Breast epithelium (tissue), 3 donors: Measurements from ENCODE around the gene SCAI.

ENCODE experiments used
- POLR2A ChIP-seq: fragments of 450-650 bp; IDR thresholded peaks from one replicate; pipeline ENCODE4 v1.6.1; 2016; ENCODE audit warnings: antibody characterized with exemption, mild to moderate bottlenecking, moderate library complexity
- POLR2AphosphoS5 ChIP-seq, 3 donors: sonication (generic); formaldehyde crosslinking; IDR thresholded peaks; one replicate each; pipeline ENCODE4 v1.6.1; 2017; ENCODE audit warnings: antibody characterized with exemption in 3 of 3
- TF ChIP-seq, protein P1 (sequence below), 3 donors: fragments of 450-650 bp; IDR thresholded peaks; one replicate each; pipeline ENCODE4 v1.5.1; 2016 to 2017; ENCODE audit warnings: antibody characterized with exemption in 3 of 3, mild to moderate bottlenecking in 3 of 3, moderate library complexity in 3 of 3

DNA sequence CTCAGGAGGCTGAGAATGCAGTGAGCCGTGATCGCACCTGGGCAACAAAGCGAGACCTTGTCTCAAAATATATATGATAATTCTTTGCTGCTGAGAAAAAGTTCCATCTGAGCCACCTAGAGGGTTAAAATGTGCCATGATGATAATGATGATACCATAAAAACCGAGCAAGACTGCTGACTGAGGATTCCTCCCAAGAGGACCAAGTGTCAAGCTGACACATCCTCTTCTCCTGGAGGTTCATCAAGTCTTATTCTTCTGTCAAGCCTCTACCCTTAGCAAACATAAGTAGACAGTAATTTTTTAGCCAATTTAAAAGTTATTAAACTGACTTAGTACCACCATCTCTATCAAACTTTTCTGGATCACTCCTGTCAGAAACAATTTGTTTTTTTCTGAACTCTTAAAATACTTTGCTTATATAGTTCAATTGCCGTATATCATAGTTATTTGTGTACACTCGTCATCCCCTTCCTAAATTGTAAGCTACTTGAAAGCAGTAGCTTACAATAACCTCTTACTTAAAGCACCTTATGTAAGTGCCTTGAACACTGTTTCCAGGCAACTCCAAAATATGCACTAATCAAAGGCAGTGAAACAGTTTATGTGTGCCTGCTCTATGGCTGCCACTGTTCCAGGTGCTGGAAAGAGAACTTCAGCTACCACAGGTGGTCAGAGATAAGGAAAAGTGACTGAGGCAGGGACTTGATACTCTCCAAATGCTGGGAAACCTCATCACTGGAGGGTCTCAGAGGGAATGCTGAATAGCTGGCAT, 57.4 kb downstream of the SCAI start:
- TF ChIP-seq, protein P1, sequence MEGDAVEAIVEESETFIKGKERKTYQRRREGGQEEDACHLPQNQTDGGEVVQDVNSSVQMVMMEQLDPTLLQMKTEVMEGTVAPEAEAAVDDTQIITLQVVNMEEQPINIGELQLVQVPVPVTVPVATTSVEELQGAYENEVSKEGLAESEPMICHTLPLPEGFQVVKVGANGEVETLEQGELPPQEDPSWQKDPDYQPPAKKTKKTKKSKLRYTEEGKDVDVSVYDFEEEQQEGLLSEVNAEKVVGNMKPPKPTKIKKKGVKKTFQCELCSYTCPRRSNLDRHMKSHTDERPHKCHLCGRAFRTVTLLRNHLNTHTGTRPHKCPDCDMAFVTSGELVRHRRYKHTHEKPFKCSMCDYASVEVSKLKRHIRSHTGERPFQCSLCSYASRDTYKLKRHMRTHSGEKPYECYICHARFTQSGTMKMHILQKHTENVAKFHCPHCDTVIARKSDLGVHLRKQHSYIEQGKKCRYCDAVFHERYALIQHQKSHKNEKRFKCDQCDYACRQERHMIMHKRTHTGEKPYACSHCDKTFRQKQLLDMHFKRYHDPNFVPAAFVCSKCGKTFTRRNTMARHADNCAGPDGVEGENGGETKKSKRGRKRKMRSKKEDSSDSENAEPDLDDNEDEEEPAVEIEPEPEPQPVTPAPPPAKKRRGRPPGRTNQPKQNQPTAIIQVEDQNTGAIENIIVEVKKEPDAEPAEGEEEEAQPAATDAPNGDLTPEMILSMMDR (IDR thresholded peaks at IDR 0.05): no peak
- no peak for TF ChIP-seq POLR2AphosphoS5 (IDR thresholded peaks at IDR 0.05)
- no peak for TF ChIP-seq POLR2A
